ENCODE data around the gene ACER1.

ACER1 gene

DNA sequence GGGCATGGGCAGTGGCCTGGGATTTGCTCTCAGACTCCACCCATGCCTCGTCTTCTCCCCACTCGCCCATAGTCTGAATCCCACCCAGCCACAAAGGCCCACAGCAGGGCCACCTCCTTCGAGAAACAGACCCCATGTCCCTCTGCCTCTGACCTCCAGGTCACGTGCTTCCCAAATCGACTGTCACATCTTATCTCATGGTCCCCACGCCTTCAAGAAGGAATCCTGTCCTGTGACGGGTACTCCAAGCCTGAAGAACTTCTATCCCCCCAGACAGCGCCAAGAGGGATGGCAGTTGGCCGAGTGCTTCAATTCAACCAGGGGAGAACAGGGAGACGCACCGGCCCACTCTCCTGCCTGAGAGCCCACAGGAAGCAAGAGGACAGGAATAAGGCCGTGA lies 70.1 kb downstream of the ACER1 start:
- Histone ChIP-seq H3K4me3 (ENCODE audit: low read depth, low read length) (no peak overlapping the region), H3K4me1 (ENCODE audit: control insufficient read depth, insufficient read depth, low read length) (peaks cover 4% of the 10 kb centered on the region; the same call in 1 of the 2 replicates), H3K27ac (ENCODE audit: extremely low read depth, low read depth, low read length) (no peak overlapping the region), H3K36me3 (ENCODE audit: control insufficient read depth in 2 of 2, insufficient read depth in 1 of 2, low read length in 2 of 2) (peaks cover 17 to 63% of the 10 kb centered on the region in 2 experiments; a peak in 2 of 3 replicates), H3K9me3 (ENCODE audit: control insufficient read depth, insufficient read depth, low read depth, low read length) (no peaks in the 10 kb centered on the region)
- ChIA-PET CTCF (interaction anchor here (0.6 kb wide), 1 partner anchor 283 kb away, joined by 5 read pairs; no protein-coding TSS in a partner anchor), POLR2A (no interaction called here)
- no peak for TF ChIP-seq ZFP69B (tag by site-specific recombination; IDR thresholded peaks at IDR 0.05)
- no peak for TF ChIP-seq ZNF626 (tag by site-specific recombination; IDR thresholded peaks at IDR 0.05)
- no peak for TF ChIP-seq MZF1 (tag by site-specific recombination; IDR thresholded peaks at IDR 0.05; ENCODE audit: borderline replicate concordance)
- no peak for TF ChIP-seq FEZF1 (tag by site-specific recombination; IDR thresholded peaks at IDR 0.05)
- no peak for TF ChIP-seq ZNF843 (tag by site-specific recombination; IDR thresholded peaks at IDR 0.05)
- no peak for TF ChIP-seq ZFHX2 (tag by site-specific recombination; conservative IDR thresholded peaks at IDR 0.05)
- no peak for TF ChIP-seq ZNF19 (tag by site-specific recombination; IDR thresholded peaks at IDR 0.05; ENCODE audit: low read depth)
- TF ChIP-seq HOXD13 (CRISPR knock-in tag; IDR thresholded peaks at IDR 0.05; ENCODE audit: borderline replicate concordance) = no peak
- TF ChIP-seq, protein P1, sequence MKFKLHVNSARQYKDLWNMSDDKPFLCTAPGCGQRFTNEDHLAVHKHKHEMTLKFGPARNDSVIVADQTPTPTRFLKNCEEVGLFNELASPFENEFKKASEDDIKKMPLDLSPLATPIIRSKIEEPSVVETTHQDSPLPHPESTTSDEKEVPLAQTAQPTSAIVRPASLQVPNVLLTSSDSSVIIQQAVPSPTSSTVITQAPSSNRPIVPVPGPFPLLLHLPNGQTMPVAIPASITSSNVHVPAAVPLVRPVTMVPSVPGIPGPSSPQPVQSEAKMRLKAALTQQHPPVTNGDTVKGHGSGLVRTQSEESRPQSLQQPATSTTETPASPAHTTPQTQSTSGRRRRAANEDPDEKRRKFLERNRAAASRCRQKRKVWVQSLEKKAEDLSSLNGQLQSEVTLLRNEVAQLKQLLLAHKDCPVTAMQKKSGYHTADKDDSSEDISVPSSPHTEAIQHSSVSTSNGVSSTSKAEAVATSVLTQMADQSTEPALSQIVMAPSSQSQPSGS (tag by site-specific recombination; IDR thresholded peaks at IDR 0.05; ENCODE audit: low read depth) = no peak
- TF ChIP-seq ZNF248 (tag by site-specific recombination; IDR thresholded peaks at IDR 0.05) = no peak
- TF ChIP-seq, protein P2, sequence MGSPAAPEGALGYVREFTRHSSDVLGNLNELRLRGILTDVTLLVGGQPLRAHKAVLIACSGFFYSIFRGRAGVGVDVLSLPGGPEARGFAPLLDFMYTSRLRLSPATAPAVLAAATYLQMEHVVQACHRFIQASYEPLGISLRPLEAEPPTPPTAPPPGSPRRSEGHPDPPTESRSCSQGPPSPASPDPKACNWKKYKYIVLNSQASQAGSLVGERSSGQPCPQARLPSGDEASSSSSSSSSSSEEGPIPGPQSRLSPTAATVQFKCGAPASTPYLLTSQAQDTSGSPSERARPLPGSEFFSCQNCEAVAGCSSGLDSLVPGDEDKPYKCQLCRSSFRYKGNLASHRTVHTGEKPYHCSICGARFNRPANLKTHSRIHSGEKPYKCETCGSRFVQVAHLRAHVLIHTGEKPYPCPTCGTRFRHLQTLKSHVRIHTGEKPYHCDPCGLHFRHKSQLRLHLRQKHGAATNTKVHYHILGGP (tag by site-specific recombination; IDR thresholded peaks at IDR 0.05) = no peak
- no peak for TF ChIP-seq IKZF3 (tag by site-specific recombination; IDR thresholded peaks at IDR 0.05)
- TF ChIP-seq ZBTB7A (tag by site-specific recombination; IDR thresholded peaks at IDR 0.05; ENCODE audit: low read depth) = no peak
- no peak for TF ChIP-seq ZNF266 (tag by site-specific recombination; IDR thresholded peaks at IDR 0.05; ENCODE audit: low read depth)
- no peak for TF ChIP-seq ZNF530 (tag by site-specific recombination; IDR thresholded peaks at IDR 0.05; ENCODE audit: low read depth)
- TF ChIP-seq ZNF560 (tag by site-specific recombination; IDR thresholded peaks at IDR 0.05; ENCODE audit: borderline replicate concordance) = no peak

DNA sequence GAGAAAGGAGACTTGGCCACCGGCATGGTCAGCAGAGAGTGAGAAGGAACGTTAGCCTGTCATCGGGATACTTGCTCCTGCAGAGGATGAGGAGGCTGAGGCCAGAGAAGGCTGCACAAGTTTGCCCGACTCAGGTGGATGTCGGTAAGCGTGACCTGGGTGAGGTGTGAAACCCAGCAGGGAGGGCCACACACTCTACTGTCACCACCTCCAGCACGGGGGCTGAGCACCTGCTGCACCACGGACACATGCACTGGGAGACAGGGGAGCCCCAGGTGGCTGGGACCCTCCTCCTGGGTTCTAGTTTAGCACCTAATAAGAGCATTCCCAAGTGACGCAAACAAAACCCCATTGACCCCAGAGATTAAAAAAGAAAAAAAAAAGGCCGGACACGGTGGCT lies 70.9 kb downstream of the ACER1 start:
- Histone ChIP-seq H3K4me3 (ENCODE audit: low read depth, low read length) (no peak overlapping the region), H3K36me3 (ENCODE audit: control insufficient read depth in 2 of 2, insufficient read depth in 1 of 2, low read length in 2 of 2) (peaks cover 18 to 63% of the 10 kb centered on the region in 2 experiments; a peak in 2 of 3 replicates), H3K4me1 (ENCODE audit: control insufficient read depth, insufficient read depth, low read length) (peaks cover 4% of the 10 kb centered on the region; the same call in 1 of the 2 replicates), H3K27ac (ENCODE audit: extremely low read depth, low read depth, low read length) (no peak overlapping the region), H3K9me3 (ENCODE audit: control insufficient read depth, insufficient read depth, low read depth, low read length) (no peaks in the 10 kb centered on the region)
- TF ChIP-seq ZNF660 (tag by site-specific recombination; IDR thresholded peaks at IDR 0.05) = no peak
- TF ChIP-seq, protein P3, sequence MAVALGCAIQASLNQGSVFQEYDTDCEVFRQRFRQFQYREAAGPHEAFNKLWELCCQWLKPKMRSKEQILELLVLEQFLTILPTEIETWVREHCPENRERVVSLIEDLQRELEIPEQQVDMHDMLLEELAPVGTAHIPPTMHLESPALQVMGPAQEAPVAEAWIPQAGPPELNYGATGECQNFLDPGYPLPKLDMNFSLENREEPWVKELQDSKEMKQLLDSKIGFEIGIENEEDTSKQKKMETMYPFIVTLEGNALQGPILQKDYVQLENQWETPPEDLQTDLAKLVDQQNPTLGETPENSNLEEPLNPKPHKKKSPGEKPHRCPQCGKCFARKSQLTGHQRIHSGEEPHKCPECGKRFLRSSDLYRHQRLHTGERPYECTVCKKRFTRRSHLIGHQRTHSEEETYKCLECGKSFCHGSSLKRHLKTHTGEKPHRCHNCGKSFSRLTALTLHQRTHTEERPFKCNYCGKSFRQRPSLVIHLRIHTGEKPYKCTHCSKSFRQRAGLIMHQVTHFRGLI (tag by site-specific recombination; IDR thresholded peaks at IDR 0.05) = no peak
- TF ChIP-seq ZNF274 (IDR thresholded peaks at IDR 0.05; ENCODE audit: low read length) = no peak
- TF ChIP-seq ZNF274 (tag by site-specific recombination; IDR thresholded peaks at IDR 0.05; ENCODE audit: borderline replicate concordance) = no peak
- TF ChIP-seq ZNF155 (tag by site-specific recombination; IDR thresholded peaks at IDR 0.05) = no peak
- no peak for TF ChIP-seq ZNF670 (tag by site-specific recombination; IDR thresholded peaks at IDR 0.05; ENCODE audit: low read depth)
- no peak for TF ChIP-seq HOXA7 (CRISPR knock-in tag; IDR thresholded peaks at IDR 0.05; ENCODE audit: borderline replicate concordance)
- TF ChIP-seq GLI2 (tag by site-specific recombination; IDR thresholded peaks at IDR 0.05; ENCODE audit: borderline replicate concordance, low read depth) = no peak
- TF ChIP-seq ZNF37A (tag by site-specific recombination; IDR thresholded peaks at IDR 0.05) = no peak
- TF ChIP-seq, protein P4, sequence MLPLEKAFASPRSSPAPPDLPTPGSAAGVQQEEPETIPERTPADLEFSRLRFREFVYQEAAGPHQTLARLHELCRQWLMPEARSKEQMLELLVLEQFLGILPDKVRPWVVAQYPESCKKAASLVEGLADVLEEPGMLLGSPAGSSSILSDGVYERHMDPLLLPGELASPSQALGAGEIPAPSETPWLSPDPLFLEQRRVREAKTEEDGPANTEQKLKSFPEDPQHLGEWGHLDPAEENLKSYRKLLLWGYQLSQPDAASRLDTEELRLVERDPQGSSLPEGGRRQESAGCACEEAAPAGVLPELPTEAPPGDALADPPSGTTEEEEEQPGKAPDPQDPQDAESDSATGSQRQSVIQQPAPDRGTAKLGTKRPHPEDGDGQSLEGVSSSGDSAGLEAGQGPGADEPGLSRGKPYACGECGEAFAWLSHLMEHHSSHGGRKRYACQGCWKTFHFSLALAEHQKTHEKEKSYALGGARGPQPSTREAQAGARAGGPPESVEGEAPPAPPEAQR (tag by site-specific recombination; IDR thresholded peaks at IDR 0.05) = no peak
- TF ChIP-seq MZF1 (tag by site-specific recombination; IDR thresholded peaks at IDR 0.05; ENCODE audit: borderline replicate concordance) = no peak
- TF ChIP-seq ZNF404 (tag by site-specific recombination; IDR thresholded peaks at IDR 0.05) = no peak
- no peak for TF ChIP-seq ZSCAN30 (tag by site-specific recombination; IDR thresholded peaks at IDR 0.05)
- no peak for TF ChIP-seq ZNF596 (tag by site-specific recombination; IDR thresholded peaks at IDR 0.05)
- TF ChIP-seq, protein P5, sequence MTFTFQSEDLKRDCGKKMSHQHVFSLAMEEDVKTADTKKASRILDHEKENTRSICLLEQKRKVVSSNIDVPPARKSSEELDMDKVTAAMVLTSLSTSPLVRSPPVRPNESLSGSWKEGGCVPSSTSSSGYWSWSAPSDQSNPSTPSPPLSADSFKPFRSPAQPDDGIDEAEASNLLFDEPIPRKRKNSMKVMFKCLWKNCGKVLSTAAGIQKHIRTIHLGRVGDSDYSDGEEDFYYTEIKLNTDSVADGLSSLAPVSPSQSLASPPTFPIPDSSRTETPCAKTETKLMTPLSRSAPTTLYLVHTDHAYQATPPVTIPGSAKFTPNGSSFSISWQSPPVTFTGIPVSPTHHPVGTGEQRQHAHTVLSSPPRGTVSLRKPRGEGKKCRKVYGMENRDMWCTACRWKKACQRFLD (tag by site-specific recombination; IDR thresholded peaks at IDR 0.05) = no peak
- no peak for TF ChIP-seq ZNF501 (tag by site-specific recombination; IDR thresholded peaks at IDR 0.05)
- POLR2A ChIA-PET = no interaction called here
- CTCF ChIA-PET = interaction anchor here (0.6 kb wide), 1 partner anchor 283 kb away, joined by 5 read pairs; no protein-coding TSS in a partner anchor
